Endothelial cell of umbilical vein (primary cell): ENCODE results near the gene NAV3. TPM values are rescaled to one million over a fixed set of nuclear protein-coding genes. Genes with fewer than 3 reads are reported as not detected.

Source experiments
- BruUV-seq: library from RNA; stranded (reverse); fragments of 400-500 nt; replicated peaks from 2 replicates; lab custom pipeline; 2021; lab: Mats Ljungman, UMichigan
- CTCF ChIA-PET: fragments of 300-600, 350-600 bp; sonication (Branson Sonifier 250); formaldehyde crosslinking; loops from one replicate; lab custom pipeline; 2021; ENCODE audit warnings: antibody characterized with exemption, inconsistent platforms; lab: Charles Lee
- POLR2A ChIA-PET: fragments of 300-600, 350-600 bp; sonication (Branson Sonifier 250); formaldehyde crosslinking; loops from one replicate; lab custom pipeline; 2021; ENCODE audit warnings: antibody characterized with exemption, inconsistent platforms; lab: Charles Lee
- DNase-seq: peaks from one replicate; pipeline ENCODE4 v3.0.0-alpha.2; 2011; ENCODE audit warnings: low read depth, low spot score
- FAIRE-seq: peaks from 2 replicates; lab custom pipeline; 2011; peaks lifted over from hg19 to GRCh38; lab: Jason Lieb, UNC
- H2AFZ ChIP-seq: 2 replicates; pipeline ENCODE4 v1.6.0; 2012; ENCODE audit warnings: low read depth, low read length, control low read depth, inconsistent platforms
- H3K27ac ChIP-seq: 2 replicates; pipeline ENCODE4 v1.5.1; 2011; ENCODE audit warnings: low read depth, mild to moderate bottlenecking, control low read depth, low read length, moderate library complexity; ENCODE audit not compliant: insufficient read depth
- H3K27me3 ChIP-seq, 2 experiments: 2 replicates each; pipeline versions ENCODE4 v1.6.0 to v1.6.1; 2011; ENCODE audit warnings: low read length in 2 of 2, mixed read lengths in 1 of 2; ENCODE audit not compliant: control insufficient read depth in 2 of 2, insufficient read depth in 2 of 2
- H3K36me3 ChIP-seq, 2 experiments: 2 replicates in 1 of 2; 3 replicates in 1 of 2; pipeline ENCODE4 v1.5.1; 2011; ENCODE audit warnings: low read length in 2 of 2, mild to moderate bottlenecking in 1 of 2, moderate library complexity in 1 of 2; ENCODE audit not compliant: control insufficient read depth in 2 of 2, insufficient read depth in 2 of 2; ENCODE audit errors: extremely low read depth in 1 of 2
- H3K4me1 ChIP-seq: 3 replicates; pipeline ENCODE4 v1.5.1; 2011; ENCODE audit warnings: mild to moderate bottlenecking, low read length; ENCODE audit not compliant: control insufficient read depth, insufficient read depth; ENCODE audit errors: extremely low read depth
- H3K4me2 ChIP-seq: 2 replicates; pipeline ENCODE4 v1.6.1; 2011; ENCODE audit warnings: low read length, control low read depth, mixed read lengths; ENCODE audit not compliant: insufficient read depth
- H3K4me3 ChIP-seq, 3 experiments: fragments of 200-600 bp in 1 of 3; sonication (generic), shearing (Covaris generic) in 1 of 3; replicated peaks in 1 of 3; 2 replicates each; pipeline ENCODE4 v1.5.1; 2011 to 2016; ENCODE audit warnings: control low read depth in 3 of 3, low read length in 3 of 3, mild to moderate bottlenecking in 2 of 3, inconsistent platforms in 1 of 3, low read depth in 1 of 3, moderate library complexity in 1 of 3; ENCODE audit not compliant: insufficient read depth in 1 of 3
- H3K79me2 ChIP-seq: 2 replicates; pipeline ENCODE4 v1.6.0; 2012; ENCODE audit warnings: low read length, inconsistent platforms; ENCODE audit not compliant: control insufficient read depth, insufficient read depth
- H3K9ac ChIP-seq: replicated peaks from 2 replicates; pipeline ENCODE3; 2011; ENCODE audit warnings: low read length, control low read depth; ENCODE audit not compliant: insufficient read depth; ENCODE audit errors: extremely low read depth
- H3K9me1 ChIP-seq: replicated peaks from 3 replicates; pipeline ENCODE4 v1.6.0; 2011; ENCODE audit warnings: mild to moderate bottlenecking, low read length; ENCODE audit not compliant: control insufficient read depth, insufficient read depth; ENCODE audit errors: extremely low read depth
- H3K9me3 ChIP-seq: replicated peaks from 2 replicates; pipeline ENCODE4 v1.5.1; 2012; ENCODE audit warnings: low read length, inconsistent platforms; ENCODE audit not compliant: control insufficient read depth, insufficient read depth
- H4K20me1 ChIP-seq: replicated peaks from 2 replicates; pipeline ENCODE3; 2011; ENCODE audit warnings: mild to moderate bottlenecking, low read length; ENCODE audit not compliant: control insufficient read depth, insufficient read depth; ENCODE audit errors: extremely low read depth
- EZH2 ChIP-seq: IDR thresholded peaks from 2 replicates; pipeline ENCODE4 v1.6.1; 2012; ENCODE audit warnings: borderline replicate concordance, low read depth, mild to moderate bottlenecking, moderate library complexity, low read length, inconsistent platforms; ENCODE audit not compliant: severe bottlenecking
- FOS ChIP-seq: IDR thresholded peaks from 2 replicates; pipeline ENCODE4 v1.6.1; 2011; ENCODE audit warnings: mild to moderate bottlenecking, low read length, moderate library complexity, borderline replicate concordance; ENCODE audit not compliant: insufficient read depth
- GATA2 ChIP-seq: IDR thresholded peaks from 2 replicates; pipeline ENCODE4 v1.7.0; 2011; ENCODE audit warnings: low read depth, mild to moderate bottlenecking, moderate library complexity, mixed read lengths, low read length; ENCODE audit not compliant: insufficient read length, insufficient read depth
- JUN ChIP-seq: IDR thresholded peaks from 2 replicates; pipeline ENCODE4 v1.6.1; 2011; ENCODE audit warnings: borderline replicate concordance, low read depth; ENCODE audit not compliant: insufficient read length, insufficient read depth
- MYC ChIP-seq: IDR thresholded peaks from one replicate; pipeline ENCODE4 v1.6.1; 2011; ENCODE audit warnings: mild to moderate bottlenecking, low read depth, low read length
- POLR2A ChIP-seq: IDR thresholded peaks from 2 replicates; pipeline ENCODE4 v1.6.1; 2012; ENCODE audit warnings: low read depth, mild to moderate bottlenecking, control low read depth, low read length
- POLR2AphosphoS5 ChIP-seq: IDR thresholded peaks from 2 replicates; pipeline ENCODE4 v1.6.1; 2012; ENCODE audit warnings: low read depth, mild to moderate bottlenecking, control low read depth, low read length, moderate library complexity; ENCODE audit not compliant: insufficient read depth
- dilution Hi-C: fragments of 300-500 bp; cut with MboI; formaldehyde crosslinking; loops from one replicate; pipeline ENCODE4 v1.15.0; 2019; ENCODE audit warnings: low sequenced_read_pairs; ENCODE audit not compliant: extremely low pct_ligation_motif_present
- intact Hi-C: fragments of 100-400 bp; cut with micrococcal nuclease; formaldehyde crosslinking; loops from one replicate; pipeline ENCODE4 v1.10.0; 2022
- polyA plus RNA-seq, 4 experiments: library from polyadenylated mRNA; depleted of rRNA in 3 of 4; stranded (reverse) in 3 of 4; unstranded in 1 of 4; fragments of >200 nt; gene quantifications; 2 replicates each; pipeline versions ENCODE4 v1.2.1 to v1.2.3, GENCODE V29; 2011 to 2012; ENCODE audit warnings: missing spikeins in 1 of 4
- total RNA-seq: library from RNA; stranded (reverse); gene quantifications from 2 replicates; pipeline ENCODE4 v1.2.3, GENCODE V29; 2021
- TF ChIP-seq, protein P1 (sequence below), 2 donors: IDR thresholded peaks; 1 replicate in 1 of 2; 2 replicates in 1 of 2; pipeline ENCODE4 v1.5.1; 2011; ENCODE audit warnings: low read length in 2 of 2, mild to moderate bottlenecking in 2 of 2, moderate library complexity in 2 of 2, control low read depth in 1 of 2, inconsistent platforms in 1 of 2, low read depth in 1 of 2; ENCODE audit not compliant: insufficient read depth in 1 of 2; ENCODE audit errors: extremely low read depth in 1 of 2
- TF ChIP-seq, protein P2 (sequence below): IDR thresholded peaks from 2 replicates; pipeline ENCODE4 v1.6.1; 2011; ENCODE audit not compliant: insufficient read depth, insufficient read length

The NAV3 gene
- total and polyA plus RNA-seq, 2 donors (not counting 3 experiments of a cell fraction or from before 2014, with no cell fraction given): 6.7 to 40.1 TPM

DNA sequence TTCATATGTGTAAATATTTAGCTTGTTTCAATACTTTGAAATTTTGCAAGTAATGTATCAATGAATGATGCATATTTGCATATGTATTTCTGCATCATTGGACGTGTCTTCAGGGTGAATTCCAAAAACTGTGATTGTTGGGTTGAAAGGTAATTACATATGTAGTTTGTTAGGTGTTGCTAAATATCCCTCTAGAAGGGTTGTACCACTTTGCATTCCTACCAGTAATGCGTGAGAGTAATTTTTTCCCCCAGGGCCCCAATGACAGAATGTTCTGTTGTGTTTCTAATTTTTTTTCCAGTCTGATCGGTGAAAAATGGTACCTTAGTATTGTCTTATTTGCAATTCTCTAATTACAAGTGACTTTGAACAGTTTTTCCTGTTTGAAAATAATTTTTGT lies 408.9 kb downstream of the NAV3 start:
- H3K9ac ChIP-seq: no peak overlapping the region
- no peaks in the 10 kb centered on the region for H3K4me1 ChIP-seq
- no peak overlapping the region for H3K4me3 ChIP-seq
- no peak overlapping the region for H3K4me2 ChIP-seq
- POLR2A ChIA-PET: no interaction called here
- no peaks in the 10 kb centered on the region for H3K9me1 ChIP-seq
- DNase-seq (no peak), FAIRE-seq (no peak)
- TF ChIP-seq POLR2A (no peak), GATA2 (no peak), POLR2AphosphoS5 (no peak)
- dilution Hi-C loops: no loop called here
- no TSS peak for BruUV-seq
- H3K79me2 ChIP-seq: no peaks in the 10 kb centered on the region
- no peak overlapping the region for H3K27ac ChIP-seq
- no peaks in the 10 kb centered on the region for H3K36me3 ChIP-seq
- CTCF ChIA-PET: interaction anchor here (1.5 kb wide), 1 partner anchor 9 kb away, joined by 5 read pairs; no protein-coding TSS in a partner anchor
- H3K9me3 ChIP-seq: no peaks in the 10 kb centered on the region
- H4K20me1 ChIP-seq: no peaks in the 10 kb centered on the region
- H3K27me3 ChIP-seq: no peaks in the 10 kb centered on the region
- intact Hi-C loops: no loop called here
- no peak overlapping the region for H2AFZ ChIP-seq

DNA sequence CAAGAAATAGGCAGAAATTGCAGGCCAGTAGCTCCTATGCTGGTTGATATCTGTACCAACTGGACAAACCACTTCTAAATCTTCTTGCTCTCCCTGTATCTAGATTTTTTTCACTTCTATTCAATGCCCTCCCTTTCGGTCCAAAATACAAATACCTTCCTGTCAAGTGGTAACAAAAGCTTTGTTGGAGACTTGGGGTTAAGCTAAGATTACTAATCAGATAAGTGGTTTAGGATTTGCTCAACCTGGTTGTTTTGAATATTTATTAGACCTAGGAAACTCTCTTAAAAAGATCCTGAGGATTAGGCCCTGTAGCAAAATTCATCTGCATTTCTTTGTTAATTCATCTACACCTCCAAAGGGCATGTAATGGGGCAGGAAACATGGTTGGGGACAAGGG lies 410.1 kb downstream of the NAV3 start:
- Histone ChIP-seq H4K20me1 (no peaks in the 10 kb centered on the region), H2AFZ (no peak overlapping the region), H3K27ac (no peak overlapping the region), H3K79me2 (no peaks in the 10 kb centered on the region), H3K36me3 (no peaks in the 10 kb centered on the region), H3K4me3 (no peak overlapping the region), H3K9me3 (no peaks in the 10 kb centered on the region), H3K4me2 (no peak overlapping the region), H3K4me1 (no peaks in the 10 kb centered on the region), H3K9ac (no peak overlapping the region), H3K27me3 (no peaks in the 10 kb centered on the region), H3K9me1 (no peaks in the 10 kb centered on the region)
- ChIA-PET CTCF (no interaction called here), POLR2A (no interaction called here)
- TF ChIP-seq POLR2A (no peak), GATA2 (no peak), MYC (no peak), EZH2 (no peak), FOS (no peak), POLR2AphosphoS5 (no peak), JUN (no peak)
- TF ChIP-seq, protein P1, sequence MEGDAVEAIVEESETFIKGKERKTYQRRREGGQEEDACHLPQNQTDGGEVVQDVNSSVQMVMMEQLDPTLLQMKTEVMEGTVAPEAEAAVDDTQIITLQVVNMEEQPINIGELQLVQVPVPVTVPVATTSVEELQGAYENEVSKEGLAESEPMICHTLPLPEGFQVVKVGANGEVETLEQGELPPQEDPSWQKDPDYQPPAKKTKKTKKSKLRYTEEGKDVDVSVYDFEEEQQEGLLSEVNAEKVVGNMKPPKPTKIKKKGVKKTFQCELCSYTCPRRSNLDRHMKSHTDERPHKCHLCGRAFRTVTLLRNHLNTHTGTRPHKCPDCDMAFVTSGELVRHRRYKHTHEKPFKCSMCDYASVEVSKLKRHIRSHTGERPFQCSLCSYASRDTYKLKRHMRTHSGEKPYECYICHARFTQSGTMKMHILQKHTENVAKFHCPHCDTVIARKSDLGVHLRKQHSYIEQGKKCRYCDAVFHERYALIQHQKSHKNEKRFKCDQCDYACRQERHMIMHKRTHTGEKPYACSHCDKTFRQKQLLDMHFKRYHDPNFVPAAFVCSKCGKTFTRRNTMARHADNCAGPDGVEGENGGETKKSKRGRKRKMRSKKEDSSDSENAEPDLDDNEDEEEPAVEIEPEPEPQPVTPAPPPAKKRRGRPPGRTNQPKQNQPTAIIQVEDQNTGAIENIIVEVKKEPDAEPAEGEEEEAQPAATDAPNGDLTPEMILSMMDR (IDR thresholded peaks at IDR 0.05; ENCODE audit: extremely low read depth in 1 of 2, insufficient read depth in 1 of 2, low read depth in 1 of 2, low read length in 2 of 2): no peak
- TF ChIP-seq, protein P2, sequence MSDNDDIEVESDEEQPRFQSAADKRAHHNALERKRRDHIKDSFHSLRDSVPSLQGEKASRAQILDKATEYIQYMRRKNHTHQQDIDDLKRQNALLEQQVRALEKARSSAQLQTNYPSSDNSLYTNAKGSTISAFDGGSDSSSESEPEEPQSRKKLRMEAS: no peak
- no TSS peak for BruUV-seq
- dilution Hi-C loops: no loop called here
- DNase-seq: no peak
- intact Hi-C loops: no loop called here
- FAIRE-seq: no peak
